Vagina (tissue), 2 donors: Measurements from ENCODE around the gene LRCH4. TPM values are rescaled to one million over a fixed set of nuclear protein-coding genes. Genes with fewer than 3 reads are reported as not detected.

Experiments used
- DNase-seq, 2 donors: peaks; one replicate each; pipeline ENCODE4 v3.0.0-alpha.2; 2017; ENCODE audit errors: extremely low spot score in 2 of 2
- H3K27ac ChIP-seq: fragments of 200-600 bp; sonication (generic); one replicate; pipeline ENCODE4 v1.5.1; 2019
- H3K27me3 ChIP-seq: fragments of 200-600 bp; sonication (generic); one replicate; pipeline ENCODE4 v1.5.1; 2019
- H3K36me3 ChIP-seq, 2 donors: fragments of 200-600 bp; sonication (generic); one replicate each; pipeline ENCODE4 v1.5.1; 2017 to 2019
- H3K4me1 ChIP-seq: fragments of 200-600 bp; sonication (generic); one replicate; pipeline ENCODE4 v1.5.1; 2019
- H3K4me3 ChIP-seq, 2 donors: fragments of 200-600 bp; sonication (generic); 1 replicate in 1 of 2; 2 replicates in 1 of 2; pipeline ENCODE4 v1.5.1; 2016 to 2019
- H3K9me3 ChIP-seq: fragments of 200-600 bp; sonication (generic); one replicate; pipeline ENCODE4 v1.5.1; 2019
- POLR2A ChIP-seq, 2 donors: fragments of 450-650 bp; IDR thresholded peaks; one replicate each; pipeline ENCODE4 v1.6.1; 2017; ENCODE audit warnings: antibody characterized with exemption in 2 of 2, mild to moderate bottlenecking in 2 of 2, moderate library complexity in 2 of 2
- POLR2AphosphoS5 ChIP-seq, 2 donors: sonication (generic); formaldehyde crosslinking; IDR thresholded peaks; one replicate each; pipeline ENCODE4 v1.9.0; 2017; ENCODE audit warnings: antibody characterized with exemption in 2 of 2, mild to moderate bottlenecking in 2 of 2, low read depth in 1 of 2; ENCODE audit not compliant: insufficient read depth in 1 of 2
- intact Hi-C: fragments of 100-400 bp; cut with DNase I; formaldehyde crosslinking; loops from one replicate; pipeline ENCODE4 v1.15.1; 2023
- total RNA-seq: library from RNA; depleted of rRNA; stranded (reverse); fragments of >200 nt; gene quantifications from one replicate; pipeline ENCODE4 v1.2.3, GENCODE V29; 2016
- TF ChIP-seq, protein P1 (sequence below), 3 experiments: fragments of 450-650 bp in 2 of 3; fragments of 200-600 bp in 1 of 3; sonication (generic) in 1 of 3; IDR thresholded peaks; one replicate each; pipeline ENCODE4 v1.5.1; 2017 to 2019; ENCODE audit warnings: antibody characterized with exemption in 3 of 3, mild to moderate bottlenecking in 2 of 3, moderate library complexity in 2 of 3

Gene LRCH4
- total RNA-seq, 1 donor from 2014 or later: 72.2 TPM

DNA sequence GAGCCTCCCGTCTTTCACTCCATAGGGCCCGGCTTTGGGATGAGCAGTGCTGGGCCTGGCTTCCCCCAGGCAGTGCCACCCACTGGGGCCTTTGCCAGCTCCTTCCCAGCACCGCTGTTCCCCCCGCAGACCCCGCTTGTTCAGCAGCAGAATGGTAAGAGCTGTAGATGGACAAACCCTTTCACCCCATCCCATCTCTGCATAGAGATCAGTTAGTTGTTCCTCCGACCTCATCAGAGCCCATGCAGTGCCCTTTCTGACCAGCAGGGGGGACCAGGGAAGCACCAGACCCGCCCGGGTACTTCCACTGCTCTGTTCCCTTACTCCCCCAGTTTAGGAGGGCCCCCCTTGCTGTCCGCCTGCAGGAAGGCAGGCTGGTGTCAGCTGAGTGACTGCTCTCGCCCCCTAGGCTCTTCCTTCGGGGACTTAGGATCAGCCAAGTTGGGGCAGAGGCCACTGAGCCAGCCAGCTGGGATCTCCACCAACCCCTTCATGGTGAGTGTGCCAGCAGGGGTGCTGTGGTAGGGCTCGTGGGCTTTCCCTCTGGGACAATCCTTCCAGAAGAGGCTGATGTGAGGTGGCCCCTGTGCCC is 22.0 kb downstream of the LRCH4 start:
- Histone ChIP-seq H3K27me3 (no peaks in the 10 kb centered on the region), H3K36me3 (peaks cover 0 to 8% of the 10 kb centered on the region in 2 donors), H3K9me3 (no peaks in the 10 kb centered on the region), H3K4me3 (no peak overlapping the region), H3K4me1 (peaks cover 13% of the 10 kb centered on the region), H3K27ac (no peak overlapping the region)
- TF ChIP-seq, protein P1, sequence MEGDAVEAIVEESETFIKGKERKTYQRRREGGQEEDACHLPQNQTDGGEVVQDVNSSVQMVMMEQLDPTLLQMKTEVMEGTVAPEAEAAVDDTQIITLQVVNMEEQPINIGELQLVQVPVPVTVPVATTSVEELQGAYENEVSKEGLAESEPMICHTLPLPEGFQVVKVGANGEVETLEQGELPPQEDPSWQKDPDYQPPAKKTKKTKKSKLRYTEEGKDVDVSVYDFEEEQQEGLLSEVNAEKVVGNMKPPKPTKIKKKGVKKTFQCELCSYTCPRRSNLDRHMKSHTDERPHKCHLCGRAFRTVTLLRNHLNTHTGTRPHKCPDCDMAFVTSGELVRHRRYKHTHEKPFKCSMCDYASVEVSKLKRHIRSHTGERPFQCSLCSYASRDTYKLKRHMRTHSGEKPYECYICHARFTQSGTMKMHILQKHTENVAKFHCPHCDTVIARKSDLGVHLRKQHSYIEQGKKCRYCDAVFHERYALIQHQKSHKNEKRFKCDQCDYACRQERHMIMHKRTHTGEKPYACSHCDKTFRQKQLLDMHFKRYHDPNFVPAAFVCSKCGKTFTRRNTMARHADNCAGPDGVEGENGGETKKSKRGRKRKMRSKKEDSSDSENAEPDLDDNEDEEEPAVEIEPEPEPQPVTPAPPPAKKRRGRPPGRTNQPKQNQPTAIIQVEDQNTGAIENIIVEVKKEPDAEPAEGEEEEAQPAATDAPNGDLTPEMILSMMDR (IDR thresholded peaks at IDR 0.05): peak; percentile 91 to 97 (median 95)
- TF ChIP-seq POLR2A (IDR thresholded peaks at IDR 0.05) (no peak), POLR2AphosphoS5 (IDR thresholded peaks at IDR 0.05; ENCODE audit: insufficient read depth in 1 of 2, low read depth in 1 of 2) (peak in 1 of 2 donors; percentile 34)
- intact Hi-C loops: no loop called here
- DNase-seq: no peak

GRCh38 chr7:100563100-100563564 is 22.8 kb downstream of the LRCH4 start:
- H3K27me3 ChIP-seq: no peaks in the 10 kb centered on the region
- TF ChIP-seq POLR2AphosphoS5 (IDR thresholded peaks at IDR 0.05; ENCODE audit: insufficient read depth in 1 of 2, low read depth in 1 of 2) (no peak), POLR2A (IDR thresholded peaks at IDR 0.05) (no peak)
- TF ChIP-seq, protein P1 (IDR thresholded peaks at IDR 0.05): no peak
- peaks cover 0 to 8% of the 10 kb centered on the region in 2 donors for H3K36me3 ChIP-seq
- H3K27ac ChIP-seq: no peak overlapping the region
- no peaks in the 10 kb centered on the region for H3K9me3 ChIP-seq
- DNase-seq: no peak
- H3K4me1 ChIP-seq: peaks cover 12% of the 10 kb centered on the region
- no peak overlapping the region for H3K4me3 ChIP-seq
- intact Hi-C loops: no loop called here

- DNase-seq: no peak
- no peak for TF ChIP-seq POLR2A (IDR thresholded peaks at IDR 0.05)
- H3K9me3 ChIP-seq: no peaks in the 10 kb centered on the region
- intact Hi-C loops: no loop called here
- no peaks in the 10 kb centered on the region for H3K27me3 ChIP-seq
- no peak overlapping the region for H3K27ac ChIP-seq
- peaks cover 7% of the 10 kb centered on the region for H3K4me1 ChIP-seq
- peaks cover 0 to 8% of the 10 kb centered on the region in 2 donors for H3K36me3 ChIP-seq
- no peak overlapping the region for H3K4me3 ChIP-seq
Observed at GRCh38 chr7:100562195-100563099, 23.5 kb downstream of the LRCH4 start.

DNA sequence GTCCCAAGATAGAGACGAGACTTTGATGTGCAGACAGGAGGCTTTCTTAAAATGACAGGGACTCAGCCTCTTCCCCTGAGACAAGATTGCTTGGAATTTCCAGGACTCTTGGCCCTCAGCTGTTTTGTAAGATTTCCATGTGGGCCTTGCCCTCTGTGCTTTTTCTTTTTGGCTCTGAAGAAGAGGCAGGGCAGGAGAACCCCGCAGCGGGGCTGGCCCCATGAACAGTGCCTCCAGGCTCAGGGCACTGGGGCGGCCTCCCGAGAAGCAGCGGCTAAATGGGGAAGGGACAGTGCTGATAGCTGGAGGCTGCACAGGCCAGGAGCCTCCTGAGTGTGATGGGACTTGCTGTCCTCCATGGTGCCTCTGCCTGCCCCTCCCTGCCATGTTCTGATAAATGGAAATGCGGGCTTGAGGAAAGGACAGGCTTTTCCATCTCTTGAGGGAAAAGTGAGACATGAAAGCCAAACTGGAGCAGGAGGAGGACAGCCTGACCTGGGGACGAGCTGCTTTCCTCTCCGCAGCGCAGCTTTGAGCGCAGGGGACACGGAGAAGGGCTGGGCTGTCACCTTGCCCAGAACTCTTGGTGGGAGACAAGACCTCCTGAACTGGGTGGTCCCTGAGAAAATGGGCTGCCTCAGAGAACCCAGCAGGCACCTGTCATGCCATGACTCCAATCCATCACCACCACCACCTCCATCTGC is 24.3 kb downstream of the LRCH4 start:
- Histone ChIP-seq H3K27me3 (no peaks in the 10 kb centered on the region), H3K9me3 (no peaks in the 10 kb centered on the region), H3K4me3 (no peak overlapping the region), H3K27ac (no peak overlapping the region), H3K36me3 (peaks cover 0 to 10% of the 10 kb centered on the region in 2 donors), H3K4me1 (peaks cover 5% of the 10 kb centered on the region)
- no peak for DNase-seq
- intact Hi-C loops: no loop called here
- TF ChIP-seq POLR2A (IDR thresholded peaks at IDR 0.05) (no peak), POLR2AphosphoS5 (IDR thresholded peaks at IDR 0.05; ENCODE audit: insufficient read depth in 1 of 2, low read depth in 1 of 2) (no peak)
- TF ChIP-seq, protein P1 (IDR thresholded peaks at IDR 0.05): no peak

- intact Hi-C loops: loop anchor here (5.0 kb wide), 1 partner anchor 87 kb away; no protein-coding TSS in a partner anchor
- Histone ChIP-seq H3K27me3 (no peaks in the 10 kb centered on the region), H3K27ac (no peak overlapping the region), H3K4me3 (no peak overlapping the region), H3K9me3 (no peaks in the 10 kb centered on the region), H3K36me3 (peaks cover 0 to 22% of the 10 kb centered on the region in 2 donors), H3K4me1 (peaks cover 5% of the 10 kb centered on the region)
- no peak for DNase-seq
- TF ChIP-seq POLR2A (IDR thresholded peaks at IDR 0.05) (no peak), POLR2AphosphoS5 (IDR thresholded peaks at IDR 0.05; ENCODE audit: insufficient read depth in 1 of 2, low read depth in 1 of 2) (no peak)
- TF ChIP-seq, protein P1 (IDR thresholded peaks at IDR 0.05): no peak
Observed at GRCh38 chr7:100559127-100559526, 26.8 kb downstream of the LRCH4 start.
